Tongue (tissue), 2 donors: ENCODE results near the gene MYF5. TPM values are rescaled to one million over a fixed set of nuclear protein-coding genes. Genes with fewer than 3 reads are reported as not detected.

Source experiments
- DNase-seq: peaks from one replicate; pipeline ENCODE4 v3.0.0-alpha.2; 2015
- total RNA-seq: library from RNA; depleted of rRNA; stranded (reverse); fragments of >200 nt; gene quantifications from one replicate; pipeline ENCODE4 v1.2.3, GENCODE V29; 2014

Gene MYF5
- total RNA-seq, 1 donor from 2014 or later = 48.5 TPM

- no peak for DNase-seq
These were observed 8.9 kb upstream of the MYF5 start for GRCh38 chr12:80707830-80708258.

- DNase-seq = peak; percentile 88
These were observed 8.3 kb upstream of the MYF5 start for GRCh38 chr12:80708259-80708974.

GRCh38 chr12:80708975-80709328 lies 7.8 kb upstream of the MYF5 start:
- no peak for DNase-seq

GRCh38 chr12:80709811-80710726 lies 6.6 kb upstream of the MYF5 start:
- DNase-seq = peak; percentile 88

- DNase-seq = peak; percentile 61
These were observed 5.8 kb upstream of the MYF5 start for GRCh38 chr12:80710727-80711449.

- no peak for DNase-seq
These were observed 4.8 kb upstream of the MYF5 start for GRCh38 chr12:80711866-80712265.

- no peak for DNase-seq
These were observed 3.8 kb upstream of the MYF5 start for GRCh38 chr12:80712866-80713265.

- no peak for DNase-seq
These were observed 3.3 kb upstream of the MYF5 start for GRCh38 chr12:80713419-80713818.

- peak; percentile 72 for DNase-seq
These were observed 2.7 kb upstream of the MYF5 start for GRCh38 chr12:80714055-80714454.

GRCh38 chr12:80714846-80715245 lies 1.9 kb upstream of the MYF5 start:
- DNase-seq = no peak

GRCh38 chr12:80715713-80716249 lies 931 bp upstream of the MYF5 start:
- DNase-seq = peak; percentile 92

GRCh38 chr12:80717856-80718255 lies 1.1 kb downstream of the MYF5 start:
- DNase-seq = peak; percentile 87

GRCh38 chr12:80720516-80720915 lies 3.8 kb downstream of the MYF5 start:
- DNase-seq = no peak

GRCh38 chr12:80721326-80721725 lies 4.6 kb downstream of the MYF5 start:
- DNase-seq = no peak

- DNase-seq = peak; percentile 88
These were observed 29.3 kb downstream of the MYF5 start for GRCh38 chr12:80745851-80746505.

- no peak for DNase-seq
These were observed 31.1 kb downstream of the MYF5 start for GRCh38 chr12:80747800-80748199.

- peak; percentile 91 for DNase-seq
These were observed 32.7 kb downstream of the MYF5 start for GRCh38 chr12:80749456-80749855.

- no peak for DNase-seq
These were observed 35.8 kb downstream of the MYF5 start for GRCh38 chr12:80752464-80752863.

GRCh38 chr12:80754274-80754673 lies 37.6 kb downstream of the MYF5 start:
- peak; percentile 52 for DNase-seq

GRCh38 chr12:80756875-80757274 lies 40.2 kb downstream of the MYF5 start:
- peak; percentile 32 for DNase-seq

- no peak for DNase-seq
These were observed 45.1 kb downstream of the MYF5 start for GRCh38 chr12:80761838-80762237.

- DNase-seq = peak; percentile 84
These were observed 47.2 kb downstream of the MYF5 start for GRCh38 chr12:80763874-80764273.
